Activated T-cell treated with anti-CD3 and anti-CD28 coated beads, Interleukin-2, amount 50 U/mL, for 48 hours (primary cell): ENCODE results near the gene TIMM21.

Experiments used
- DNase-seq, 2 experiments: peaks; one replicate each; pipeline ENCODE4 v3.0.0-alpha.2; 2020

Gene TIMM21

DNA sequence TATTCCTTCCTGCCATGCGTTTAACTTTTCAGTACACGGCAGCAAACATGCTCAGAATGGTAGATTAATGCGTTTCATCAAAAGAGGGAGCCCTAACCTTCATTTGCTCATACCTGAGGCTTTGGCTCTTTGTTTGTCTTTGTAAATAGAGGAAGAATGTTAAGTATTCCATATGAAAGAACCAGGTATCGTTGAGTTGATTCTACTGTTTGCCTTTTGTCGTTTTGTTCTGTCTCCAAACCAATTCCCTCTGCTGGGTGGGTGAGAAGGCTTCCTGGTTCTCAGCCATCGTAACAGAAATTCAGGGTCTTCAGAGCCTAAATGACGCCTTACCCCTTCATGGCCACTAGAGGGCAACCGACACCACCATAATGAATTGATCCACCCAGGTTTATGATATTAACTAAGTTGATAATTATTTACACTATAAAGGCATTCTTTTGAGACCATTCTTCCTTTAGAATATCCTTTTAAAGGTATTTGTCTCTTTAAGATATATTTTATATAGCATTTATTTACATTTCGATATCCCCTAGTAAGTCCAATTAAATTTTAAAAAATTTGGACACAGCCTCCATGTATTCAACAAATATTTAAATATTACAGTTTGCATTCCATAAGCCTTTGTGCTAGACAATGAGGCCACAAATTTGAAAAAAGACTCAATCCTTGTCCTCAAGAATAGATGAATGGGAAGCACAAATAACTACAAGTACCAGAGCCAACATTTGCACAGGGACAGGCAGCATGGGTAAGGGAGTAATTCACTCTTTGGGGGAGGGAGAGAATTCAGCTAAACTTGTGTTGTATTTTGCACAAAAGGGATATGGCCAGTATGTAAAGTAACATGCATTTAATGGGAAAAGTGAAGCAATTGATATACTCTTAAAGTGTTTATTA is 48.1 kb downstream of the TIMM21 start:
- peak; percentile 34 to 48 for DNase-seq

DNA sequence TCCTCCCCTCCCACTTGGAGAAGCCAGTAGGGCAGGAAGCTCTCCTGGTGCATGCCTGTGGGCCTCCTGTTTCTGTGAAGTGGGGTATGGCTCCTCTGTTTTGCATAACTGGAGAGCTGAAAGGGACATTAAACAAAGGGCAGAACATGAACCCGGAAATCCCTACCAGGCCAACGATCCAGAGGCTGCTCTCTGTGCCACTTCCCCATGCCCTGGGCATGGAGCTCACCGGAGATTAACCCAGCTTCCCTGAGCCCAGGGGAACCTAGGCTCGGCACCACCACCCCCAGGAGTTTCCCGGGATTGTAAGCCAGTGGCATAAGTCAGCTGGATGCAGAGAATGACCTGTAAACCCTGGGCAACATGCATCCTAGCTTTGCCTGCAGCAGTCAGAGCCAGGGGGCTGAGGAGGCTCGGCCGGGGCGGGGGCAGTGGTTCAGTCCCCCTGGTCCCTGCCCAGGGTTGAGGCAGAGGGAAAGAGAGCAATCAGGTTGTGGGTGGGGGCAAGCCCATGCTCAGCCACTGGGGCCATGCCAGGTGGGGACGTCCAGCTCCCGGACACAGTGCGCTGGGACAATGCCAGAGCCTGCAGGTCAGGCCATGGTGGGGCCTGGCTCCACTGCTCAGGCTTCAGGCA is 49.5 kb downstream of the TIMM21 start:
- DNase-seq, result no peak

DNA sequence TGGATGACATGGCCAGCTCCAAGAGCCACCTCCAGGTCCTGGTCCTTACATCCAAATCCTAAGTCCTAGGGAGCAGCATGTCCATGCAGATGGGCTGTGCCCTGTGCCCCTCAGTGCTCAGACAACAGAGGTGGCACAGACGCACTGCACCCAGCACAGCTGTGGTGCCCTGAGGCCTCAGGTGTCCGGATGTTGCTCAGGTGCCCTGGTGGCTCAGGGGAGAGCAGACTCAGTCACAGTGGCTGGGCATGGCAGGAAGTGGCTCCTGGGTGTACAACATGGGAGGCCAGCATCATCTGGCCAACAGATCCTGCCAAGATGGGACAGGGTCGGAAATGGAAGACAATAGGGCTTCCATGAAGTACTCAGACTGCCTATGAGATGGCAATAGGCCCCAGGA is 50.1 kb downstream of the TIMM21 start:
- DNase-seq, result no peak

DNA sequence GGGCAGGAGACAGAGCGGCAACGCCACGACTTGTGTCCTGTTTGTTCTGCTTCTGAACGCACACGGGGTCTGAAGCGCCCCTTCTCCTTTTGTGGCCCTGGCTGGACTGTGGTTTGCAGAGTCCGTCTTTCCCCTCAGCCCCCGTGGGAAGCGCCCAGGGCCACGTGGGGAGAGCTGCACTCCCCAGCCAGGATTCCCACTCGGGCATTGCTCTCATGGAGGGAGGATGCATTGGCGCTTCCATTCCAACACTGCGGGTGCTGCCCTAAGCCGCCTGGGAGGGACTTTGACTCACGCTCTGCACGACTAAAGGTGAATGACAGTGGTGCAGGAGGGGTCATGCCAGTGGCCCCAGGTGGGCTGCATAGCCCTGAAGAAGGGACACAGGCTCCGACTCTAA is 52.5 kb downstream of the TIMM21 start:
- DNase-seq, result no peak

DNA sequence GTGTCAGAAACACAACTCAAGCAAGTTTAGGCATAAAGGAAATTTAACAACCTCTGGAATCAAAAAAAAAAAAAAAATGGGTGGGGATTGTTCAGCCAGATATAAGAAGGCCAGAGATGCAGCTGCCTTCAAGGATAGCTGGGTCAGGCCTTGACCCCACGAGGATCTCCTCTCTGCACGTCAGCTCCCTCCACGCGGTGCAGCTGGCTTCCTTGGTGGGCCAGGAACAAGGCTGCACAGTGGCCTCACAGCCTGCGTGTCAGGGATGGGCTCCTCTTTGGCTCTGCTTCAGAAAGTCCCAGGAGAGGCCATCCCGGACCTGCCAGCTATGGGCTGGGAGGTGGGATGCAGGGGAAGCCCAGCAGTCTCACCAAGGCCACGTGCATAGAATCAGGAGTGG is 55.5 kb downstream of the TIMM21 start:
- no peak for DNase-seq

DNA sequence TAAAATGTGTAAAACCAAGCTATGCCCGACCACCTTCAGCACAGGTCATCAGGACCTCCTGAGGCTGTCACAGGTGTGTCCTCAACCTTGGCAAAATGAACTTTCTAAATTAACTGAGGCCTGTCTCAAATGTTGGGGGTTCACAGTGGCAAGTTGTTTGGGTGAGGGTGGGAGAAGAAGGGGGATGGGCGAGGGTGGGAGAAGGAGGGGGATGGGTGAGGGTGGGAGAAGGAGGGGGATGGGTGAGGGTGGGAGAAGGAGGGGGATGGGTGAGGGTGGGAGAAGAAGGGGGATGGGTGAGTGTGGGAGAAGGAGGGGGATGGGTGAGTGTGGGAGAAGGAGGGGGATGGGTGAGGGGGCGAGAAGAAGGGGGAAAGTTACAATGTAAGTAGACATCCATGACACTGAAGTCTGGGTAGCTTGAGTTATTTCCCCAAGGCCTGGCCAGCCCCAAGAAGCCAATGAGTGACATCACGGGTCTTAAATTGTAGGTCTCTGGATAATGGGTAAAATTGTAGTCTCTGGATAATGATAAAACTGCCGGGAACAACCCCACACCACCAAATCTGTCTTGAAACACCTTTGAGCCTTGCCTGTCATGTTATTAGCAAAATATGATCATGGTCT is 56.3 kb downstream of the TIMM21 start:
- no peak for DNase-seq
